Activated naive CD8-positive, alpha-beta T cell treated with anti-CD3 and anti-CD28 coated beads, Interleukin-2, amount 50 U/mL, for 24 hours (primary cell): ENCODE data around the gene PPP1R14C.
A peak's percentile ranks its signal among the peaks of the same experiment; 100 is the strongest.
"Not testable (repeated sequence)": the region's sequence is repeated elsewhere in the genome, so short reads cannot be mapped to it uniquely, and the experiment has no call there.

Experiments used
- ATAC-seq: fragments of 150-1000 bp; cut with Tn5 transposase; one replicate; pipeline ENCODE4 v1.10.0; 2021
- DNase-seq: peaks from one replicate; pipeline ENCODE4 v3.0.0; 2021
- H3K27ac Mint-ChIP-seq: one replicate; pipeline ENCODE4 v1.8.0; 2021; ENCODE audit warnings: mild to moderate bottlenecking, mixed read lengths
- H3K27me3 Mint-ChIP-seq: one replicate; pipeline ENCODE4 v1.8.0; 2021; ENCODE audit warnings: mixed read lengths
- H3K36me3 Mint-ChIP-seq: one replicate; pipeline ENCODE4 v1.8.0; 2021; ENCODE audit warnings: low read depth, mixed read lengths
- H3K4me1 Mint-ChIP-seq: one replicate; pipeline ENCODE4 v1.8.0; 2021; ENCODE audit warnings: mixed read lengths
- H3K4me3 Mint-ChIP-seq: one replicate; pipeline ENCODE4 v1.8.0; 2021; ENCODE audit warnings: mild to moderate bottlenecking, moderate library complexity, mixed read lengths
- H3K9me3 Mint-ChIP-seq: one replicate; pipeline ENCODE4 v1.8.0; 2021; ENCODE audit warnings: mixed read lengths

Gene PPP1R14C

GRCh38 chr6:150227281-150227680, 84.4 kb downstream of the PPP1R14C start:
- DNase-seq (no peak), ATAC-seq (no peak)
- H3K9me3 Mint-ChIP-seq = no peaks in the 10 kb centered on the region
- H3K4me1 Mint-ChIP-seq = no peaks in the 10 kb centered on the region
- no peaks in the 10 kb centered on the region for H3K36me3 Mint-ChIP-seq
- no peak overlapping the region for H3K27ac Mint-ChIP-seq
- peaks cover 25% of the 10 kb centered on the region for H3K27me3 Mint-ChIP-seq
- no peak overlapping the region for H3K4me3 Mint-ChIP-seq

DNA sequence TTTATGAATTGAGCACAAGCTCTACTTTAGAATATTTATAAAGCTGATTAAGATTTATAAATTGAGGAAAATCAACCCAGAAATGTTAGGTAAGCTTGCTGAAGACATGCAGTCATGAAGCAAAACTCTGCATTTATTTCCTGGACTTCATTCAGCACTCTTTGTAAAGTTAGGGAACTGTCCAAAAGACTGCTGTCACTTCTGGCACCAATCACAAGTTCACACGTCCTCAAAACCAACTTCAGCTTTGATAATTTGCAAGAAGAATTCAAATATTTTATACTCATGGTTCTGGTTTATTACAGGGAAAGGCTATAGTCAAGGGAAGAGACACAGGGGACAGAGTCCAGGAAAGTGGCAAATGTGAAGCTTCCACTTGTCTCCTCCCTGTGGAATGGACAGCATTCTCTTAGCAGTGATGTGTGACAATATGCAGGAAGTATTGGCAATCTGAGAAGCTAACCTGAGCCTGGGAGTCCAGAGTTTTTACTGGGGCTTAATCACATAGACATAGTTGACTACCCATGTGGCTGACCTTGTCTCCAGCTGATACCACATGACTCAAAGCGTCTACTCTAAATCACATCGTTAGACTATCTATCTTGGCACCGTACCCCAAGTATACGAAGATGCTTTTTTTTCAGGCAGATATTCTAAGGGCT, 85.4 kb downstream of the PPP1R14C start:
- H3K27ac Mint-ChIP-seq = no peak overlapping the region
- ATAC-seq (no peak), DNase-seq (no peak)
- H3K9me3 Mint-ChIP-seq = peaks cover 7% of the 10 kb centered on the region
- H3K4me1 Mint-ChIP-seq = peaks cover 4% of the 10 kb centered on the region
- H3K4me3 Mint-ChIP-seq = no peak overlapping the region
- peaks cover 22% of the 10 kb centered on the region for H3K27me3 Mint-ChIP-seq
- H3K36me3 Mint-ChIP-seq = no peaks in the 10 kb centered on the region

DNA sequence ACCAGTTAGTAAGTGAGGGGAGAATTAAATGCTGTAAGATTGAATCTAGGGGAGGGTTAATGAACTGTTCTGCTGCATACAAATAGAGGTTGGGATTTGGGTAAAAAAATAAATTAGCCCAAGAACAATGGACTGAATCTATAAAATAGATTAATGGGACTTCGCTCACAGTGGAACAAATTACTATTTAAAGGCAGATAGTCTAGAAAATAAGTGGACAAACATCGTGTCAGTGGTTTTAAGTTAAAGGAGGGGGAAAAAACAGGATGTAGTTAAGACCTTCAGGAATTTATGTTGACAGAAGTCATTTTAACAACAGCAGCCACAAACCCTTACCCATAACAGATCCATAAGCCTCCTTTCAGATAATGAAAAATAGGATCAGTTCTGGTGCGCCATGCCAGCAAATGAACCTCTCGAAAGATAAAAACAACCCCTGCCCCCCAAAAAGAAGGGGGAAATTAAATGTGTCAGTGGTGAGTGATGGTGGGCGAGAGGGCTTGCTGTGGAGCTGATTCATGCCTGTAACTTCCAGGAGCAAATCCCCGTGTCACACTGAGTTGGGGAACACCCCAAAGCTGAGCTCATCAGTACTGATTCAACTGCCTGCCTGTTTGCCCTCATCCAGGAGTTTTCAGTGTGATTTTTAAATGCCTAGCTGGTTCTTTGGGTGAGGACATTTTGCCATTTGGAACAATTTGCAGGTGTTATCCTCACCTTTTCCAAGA, 86.8 kb downstream of the PPP1R14C start:
- H3K4me3 Mint-ChIP-seq = no peak overlapping the region
- no peaks in the 10 kb centered on the region for H3K36me3 Mint-ChIP-seq
- no peak overlapping the region for H3K27ac Mint-ChIP-seq
- peaks cover 20% of the 10 kb centered on the region for H3K27me3 Mint-ChIP-seq
- ATAC-seq (peak; percentile 52), DNase-seq (no peak)
- peaks cover 5% of the 10 kb centered on the region for H3K4me1 Mint-ChIP-seq
- peaks cover 10% of the 10 kb centered on the region for H3K9me3 Mint-ChIP-seq

- no peak for ATAC-seq
- peaks cover 10% of the 10 kb centered on the region for H3K9me3 Mint-ChIP-seq
- no peak for DNase-seq
- no peaks in the 10 kb centered on the region for H3K36me3 Mint-ChIP-seq
- H3K4me3 Mint-ChIP-seq = no peak overlapping the region
- H3K27me3 Mint-ChIP-seq = peaks cover 16% of the 10 kb centered on the region
- peaks cover 9% of the 10 kb centered on the region for H3K4me1 Mint-ChIP-seq
- H3K27ac Mint-ChIP-seq = no peak overlapping the region
These were observed 87.3 kb downstream of the PPP1R14C start for GRCh38 chr6:150230164-150230561.

DNA sequence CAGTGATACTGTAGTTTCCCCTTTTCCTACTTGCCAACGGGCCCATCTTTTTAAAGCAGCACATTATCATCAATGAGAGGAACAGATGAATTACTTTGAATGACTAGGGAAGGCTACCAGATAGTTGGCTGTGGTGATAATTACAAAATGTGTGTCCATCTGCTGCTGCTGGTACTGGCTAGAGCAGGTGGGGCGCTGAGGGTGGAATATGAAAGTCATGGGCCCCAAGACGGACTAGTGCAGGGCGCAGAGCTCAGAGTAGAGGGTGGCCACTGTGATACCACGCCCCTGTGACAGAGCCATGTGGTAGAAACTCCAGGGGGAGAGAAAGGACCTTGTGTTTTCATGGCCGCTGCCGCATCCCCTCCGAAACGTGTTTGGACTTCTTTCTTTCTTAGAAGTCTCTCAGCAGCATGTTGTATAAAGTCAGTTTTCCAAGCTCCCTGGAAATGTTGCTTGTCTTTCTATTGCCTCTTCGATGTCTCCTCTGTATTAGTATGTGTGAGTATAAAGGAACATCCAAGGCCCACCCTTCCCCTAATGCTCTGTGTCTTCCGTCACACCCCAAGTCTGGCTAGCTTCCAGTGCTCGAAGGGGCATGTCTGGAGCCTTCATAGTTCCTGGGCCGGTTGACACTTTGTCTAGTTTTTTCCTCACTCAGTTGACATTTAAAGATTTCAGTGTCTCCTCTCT, 88.1 kb downstream of the PPP1R14C start:
- Mint-ChIP-seq H3K9me3 (peaks cover 10% of the 10 kb centered on the region), H3K4me1 (peaks cover 14% of the 10 kb centered on the region), H3K27ac (no peak overlapping the region), H3K4me3 (no peak overlapping the region), H3K36me3 (no peaks in the 10 kb centered on the region), H3K27me3 (peaks cover 14% of the 10 kb centered on the region)
- DNase-seq (no peak), ATAC-seq (no peak)

- DNase-seq = no peak
- peaks cover 14% of the 10 kb centered on the region for H3K4me1 Mint-ChIP-seq
- ATAC-seq = no peak
- peaks cover 19% of the 10 kb centered on the region for H3K27me3 Mint-ChIP-seq
- H3K36me3 Mint-ChIP-seq = no peaks in the 10 kb centered on the region
- no peak overlapping the region for H3K27ac Mint-ChIP-seq
- H3K9me3 Mint-ChIP-seq = peaks cover 10% of the 10 kb centered on the region
- H3K4me3 Mint-ChIP-seq = no peak overlapping the region
These were observed 88.6 kb downstream of the PPP1R14C start for GRCh38 chr6:150231525-150231850.

DNA sequence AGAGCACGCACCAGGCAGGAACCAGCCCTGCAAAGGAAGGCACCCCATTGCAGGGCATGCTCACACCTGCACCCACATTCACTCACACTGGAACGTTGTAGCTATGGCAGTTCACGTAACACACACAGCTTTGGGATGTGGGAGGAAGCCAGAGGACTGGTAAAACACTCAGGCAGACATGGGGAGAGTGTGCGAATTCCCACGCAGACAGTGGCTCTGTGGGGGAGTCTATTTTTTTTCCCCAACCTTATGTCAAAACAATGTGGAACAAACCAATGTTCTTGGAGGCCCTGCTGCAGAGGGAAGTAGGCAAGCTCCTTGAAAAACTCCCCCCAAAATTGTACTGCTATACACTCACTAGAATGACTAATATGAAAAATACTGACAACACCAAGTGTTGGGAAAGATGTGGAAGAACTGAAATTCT, 91.0 kb downstream of the PPP1R14C start:
- no peak for ATAC-seq

DNA sequence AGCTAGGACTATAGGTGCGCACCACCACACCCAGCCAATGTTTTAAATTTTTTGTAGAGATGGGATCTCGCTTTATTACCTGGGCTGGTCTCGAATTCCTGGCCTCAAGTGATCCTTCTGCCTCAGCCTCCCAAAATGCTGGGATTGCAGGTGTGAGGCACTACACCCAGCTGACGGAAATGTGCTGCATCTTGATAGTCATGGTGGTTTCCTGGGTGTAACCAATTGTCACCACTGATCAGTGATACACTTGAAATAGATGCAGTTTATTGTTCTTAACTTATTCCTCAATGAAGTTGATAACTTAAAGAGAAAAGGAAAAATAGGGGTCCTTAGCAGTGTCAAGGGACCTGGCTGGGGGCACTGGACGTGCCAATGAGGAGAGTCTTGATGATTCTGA, 92.4 kb downstream of the PPP1R14C start:
- Mint-ChIP-seq H3K36me3 (no peaks in the 10 kb centered on the region), H3K27ac (no peak overlapping the region), H3K9me3 (peaks cover 10% of the 10 kb centered on the region), H3K4me1 (peaks cover 26% of the 10 kb centered on the region), H3K4me3 (no peak overlapping the region), H3K27me3 (peaks cover 12% of the 10 kb centered on the region)
- no peak for ATAC-seq
- DNase-seq = no peak

More for the DNA sequence above, 91.0 kb downstream of the PPP1R14C start:
- Mint-ChIP-seq H3K36me3 (no peaks in the 10 kb centered on the region), H3K27me3 (peaks cover 15% of the 10 kb centered on the region), H3K4me1 (peaks cover 23% of the 10 kb centered on the region), H3K9me3 (peaks cover 10% of the 10 kb centered on the region), H3K4me3 (no peak overlapping the region), H3K27ac (no peak overlapping the region)
- DNase-seq = no peak

DNA sequence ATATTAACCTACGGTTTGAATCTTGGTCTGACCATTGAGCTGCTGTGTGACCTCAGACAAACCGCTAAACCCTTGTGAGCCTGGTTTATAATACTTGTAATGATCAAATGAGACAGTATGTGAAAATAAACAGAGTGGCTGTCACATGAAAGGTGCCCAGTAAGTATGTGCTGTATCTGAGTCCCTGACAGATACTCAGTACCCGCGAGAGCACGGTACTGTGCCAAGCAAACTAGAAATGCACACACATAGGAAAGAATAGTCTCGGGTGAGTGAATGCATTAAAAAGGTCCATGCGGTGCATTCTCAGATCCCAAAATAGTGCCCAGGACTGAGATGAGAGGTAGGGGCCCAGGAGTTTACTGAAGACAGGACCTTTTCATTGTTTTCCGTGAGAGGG, 93.3 kb downstream of the PPP1R14C start:
- ATAC-seq = no peak

GRCh38 chr6:150236544-150236943, 93.7 kb downstream of the PPP1R14C start:
- no peak for ATAC-seq
- H3K36me3 Mint-ChIP-seq = no peaks in the 10 kb centered on the region
- H3K4me1 Mint-ChIP-seq = peaks cover 40% of the 10 kb centered on the region
- no peak overlapping the region for H3K4me3 Mint-ChIP-seq
- DNase-seq = no peak
- peaks cover 12% of the 10 kb centered on the region for H3K27me3 Mint-ChIP-seq
- no peak overlapping the region for H3K27ac Mint-ChIP-seq
- H3K9me3 Mint-ChIP-seq = peaks cover 10% of the 10 kb centered on the region

More for the DNA sequence above, 93.3 kb downstream of the PPP1R14C start:
- no peaks in the 10 kb centered on the region for H3K36me3 Mint-ChIP-seq
- H3K4me3 Mint-ChIP-seq = no peak overlapping the region
- peaks cover 10% of the 10 kb centered on the region for H3K9me3 Mint-ChIP-seq
- peaks cover 12% of the 10 kb centered on the region for H3K27me3 Mint-ChIP-seq
- no peak overlapping the region for H3K27ac Mint-ChIP-seq
- peaks cover 35% of the 10 kb centered on the region for H3K4me1 Mint-ChIP-seq
- no peak for DNase-seq

- H3K27ac Mint-ChIP-seq = no peak overlapping the region
- H3K4me1 Mint-ChIP-seq = peaks cover 50% of the 10 kb centered on the region
- peaks cover 8% of the 10 kb centered on the region for H3K9me3 Mint-ChIP-seq
- no peak for DNase-seq
- ATAC-seq = no peak
- H3K4me3 Mint-ChIP-seq = no peak overlapping the region
- H3K36me3 Mint-ChIP-seq = no peaks in the 10 kb centered on the region
- H3K27me3 Mint-ChIP-seq = peaks cover 12% of the 10 kb centered on the region
These were observed 94.8 kb downstream of the PPP1R14C start for GRCh38 chr6:150237626-150238025.

DNA sequence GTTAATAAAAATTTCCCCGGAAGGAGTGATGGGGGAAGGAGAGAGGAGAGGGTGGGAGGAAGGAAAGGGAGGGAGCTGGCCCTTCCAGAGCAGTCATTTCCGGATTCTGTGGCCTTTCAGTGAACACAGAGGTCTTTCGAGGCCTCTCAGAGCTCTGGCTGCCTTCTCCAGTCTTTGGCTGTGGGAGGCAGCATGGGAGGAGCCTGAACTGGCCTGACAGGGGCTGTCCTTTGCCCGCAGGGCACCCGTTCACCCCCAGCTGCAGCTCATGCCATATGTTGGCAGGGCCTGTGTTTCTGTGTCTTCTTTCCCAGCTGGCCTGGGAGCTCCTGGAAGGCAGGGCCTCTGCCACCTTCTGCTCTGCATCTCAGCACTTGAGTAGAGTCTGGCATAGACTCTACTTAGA, 95.5 kb downstream of the PPP1R14C start:
- Mint-ChIP-seq H3K27me3 (peaks cover 12% of the 10 kb centered on the region), H3K36me3 (no peaks in the 10 kb centered on the region), H3K4me1 (peaks cover 45% of the 10 kb centered on the region), H3K27ac (no peak overlapping the region), H3K4me3 (no peak overlapping the region), H3K9me3 (peaks cover 3% of the 10 kb centered on the region)
- DNase-seq (no peak), ATAC-seq (no peak)

DNA sequence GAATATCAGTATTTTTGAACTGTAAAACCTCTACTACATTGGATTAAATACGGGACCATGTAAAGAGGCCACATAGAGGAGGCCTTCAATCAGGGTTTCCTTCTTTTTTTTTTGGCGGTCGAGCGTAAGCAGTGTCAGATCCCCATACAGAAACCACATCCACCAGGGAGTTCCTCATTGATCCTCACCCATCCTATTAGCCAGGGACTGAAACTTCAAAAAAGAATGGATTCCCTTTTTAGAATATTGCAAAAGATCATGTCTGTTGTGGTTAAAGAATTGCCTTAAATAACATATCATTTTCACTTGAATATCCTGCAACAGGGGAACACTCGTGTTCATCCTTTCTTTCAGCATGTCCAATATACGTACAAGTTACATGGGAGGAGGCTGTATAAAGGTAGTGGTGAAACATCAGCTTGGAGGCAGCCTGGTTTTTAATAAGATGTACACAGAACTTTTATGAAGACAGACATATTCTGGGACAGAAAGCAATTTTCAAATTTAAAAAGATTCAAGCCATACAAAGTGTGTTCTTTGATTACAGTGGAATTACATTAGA, 96.1 kb downstream of the PPP1R14C start:
- Mint-ChIP-seq H3K36me3 (no peaks in the 10 kb centered on the region), H3K27ac (no peak overlapping the region), H3K4me1 (peaks cover 45% of the 10 kb centered on the region), H3K4me3 (no peak overlapping the region), H3K9me3 (peaks cover 3% of the 10 kb centered on the region), H3K27me3 (peaks cover 18% of the 10 kb centered on the region)
- DNase-seq (no peak), ATAC-seq (no peak)

- Mint-ChIP-seq H3K27me3 (peaks cover 13% of the 10 kb centered on the region), H3K4me1 (peaks cover 36% of the 10 kb centered on the region), H3K27ac (peak overlapping the region; percentile 61)
- ATAC-seq (peak; percentile 89), DNase-seq (peak; percentile 65)
- H3K36me3 Mint-ChIP-seq, H3K4me3 Mint-ChIP-seq, H3K9me3 Mint-ChIP-seq: not testable (repeated sequence)
These were observed 98.9 kb downstream of the PPP1R14C start for GRCh38 chr6:150241756-150242155.
